GM23338 (cell line): ENCODE data around the gene MAP2K5. TPM values are rescaled to one million over a fixed set of nuclear protein-coding genes. Genes with fewer than 3 reads are reported as not detected.

Experiments used
- ATAC-seq: fragments of 200-7000 bp; cut with Tn5 transposase; 3 replicates; pipeline ENCODE4 v1.9.1; 2020
- DNase-seq: peaks from one replicate; pipeline ENCODE4 v3.0.0-alpha.2; 2015; ENCODE audit warnings: low spot score
- H2AFZ ChIP-seq: fragments of 200-600 bp; sonication (generic); 2 replicates; pipeline ENCODE4 v1.8.0; 2016; ENCODE audit warnings: antibody characterized with exemption, mild to moderate bottlenecking, moderate library complexity
- H3F3A ChIP-seq: fragments of 200-600 bp; sonication (generic); replicated peaks from 2 replicates; pipeline ENCODE4 v1.8.0; 2017; ENCODE audit warnings: antibody characterized with exemption, mixed run types, low read depth
- H3K27ac ChIP-seq: fragments of 200-600 bp; sonication (generic); 2 replicates; pipeline ENCODE4 v1.6.1; 2016; ENCODE audit warnings: low read depth
- H3K27me3 ChIP-seq: fragments of 200-600 bp; sonication (generic); 2 replicates; pipeline ENCODE4 v1.8.0; 2016; ENCODE audit warnings: mild to moderate bottlenecking, mixed run types, moderate library complexity; ENCODE audit not compliant: insufficient read depth
- H3K36me3 ChIP-seq: fragments of 200-600 bp; sonication (generic); 2 replicates; pipeline ENCODE4 v1.8.0; 2016; ENCODE audit warnings: mild to moderate bottlenecking; ENCODE audit not compliant: insufficient read depth
- H3K4me1 ChIP-seq: fragments of 200-600 bp; sonication (generic); 2 replicates; pipeline ENCODE4 v1.8.0; 2016; ENCODE audit warnings: mild to moderate bottlenecking, moderate library complexity; ENCODE audit not compliant: insufficient read depth
- H3K4me2 ChIP-seq: fragments of 200-600 bp; sonication (generic); 2 replicates; pipeline ENCODE4 v1.7.1; 2017; ENCODE audit warnings: mixed run types
- H3K4me3 ChIP-seq: fragments of 200-600 bp; sonication (generic); 2 replicates; pipeline ENCODE4 v1.6.1; 2016; ENCODE audit warnings: mixed run types
- H3K79me2 ChIP-seq: fragments of 200-600 bp; sonication (generic); replicated peaks from 2 replicates; pipeline ENCODE4 v1.8.0; 2017; ENCODE audit warnings: mild to moderate bottlenecking; ENCODE audit not compliant: insufficient read depth
- H3K9me2 ChIP-seq: fragments of 200-600 bp; sonication (generic); 2 replicates; pipeline ENCODE4 v1.8.0; 2017; ENCODE audit not compliant: insufficient read depth
- H4K20me1 ChIP-seq: fragments of 200-600 bp; sonication (generic); replicated peaks from 2 replicates; pipeline ENCODE4 v1.8.0; 2017; ENCODE audit warnings: mild to moderate bottlenecking; ENCODE audit not compliant: insufficient read depth
- H3K27ac Mint-ChIP-seq: 2 replicates; pipeline ENCODE4 v1.8.0; 2020; ENCODE audit warnings: inconsistent platforms, mild to moderate bottlenecking, moderate library complexity, mixed read lengths
- H3K27me3 Mint-ChIP-seq: 3 replicates; pipeline ENCODE4 v1.8.0; 2022; ENCODE audit warnings: low read depth, mild to moderate bottlenecking, moderate library complexity, mixed read lengths, inconsistent platforms; ENCODE audit not compliant: insufficient read depth, poor library complexity
- H3K36me3 Mint-ChIP-seq: 3 replicates; pipeline ENCODE4 v1.8.0; 2021; ENCODE audit warnings: low read depth, mild to moderate bottlenecking, inconsistent platforms, moderate library complexity, mixed read lengths
- H3K4me1 Mint-ChIP-seq: 3 replicates; pipeline ENCODE4 v1.8.0; 2020; ENCODE audit warnings: mild to moderate bottlenecking, inconsistent platforms, mixed read lengths
- H3K4me3 Mint-ChIP-seq: 3 replicates; pipeline ENCODE4 v1.8.0; 2021; ENCODE audit warnings: moderate library complexity, mild to moderate bottlenecking, inconsistent platforms, mixed read lengths
- H3K9me3 Mint-ChIP-seq: 3 replicates; pipeline ENCODE4 v1.8.0; 2020; ENCODE audit warnings: moderate library complexity, mild to moderate bottlenecking, inconsistent platforms, mixed read lengths
- CREB1 ChIP-seq: fragments of 250-450 bp; sonication (Bioruptor Pico); IDR thresholded peaks from 2 replicates; pipeline ENCODE4 v1.5.0; 2020; ENCODE audit warnings: low read depth, mild to moderate bottlenecking, moderate library complexity
- ETS1 ChIP-seq: IDR thresholded peaks from 2 replicates; pipeline ENCODE4 v1.6.1; 2016; ENCODE audit warnings: antibody characterized with exemption
- EZH2 ChIP-seq: fragments of 200-600 bp; sonication (generic); IDR thresholded peaks from one replicate; pipeline ENCODE4 v1.8.0; 2017; ENCODE audit warnings: antibody characterized with exemption, mild to moderate bottlenecking, low read depth; ENCODE audit not compliant: unreplicated experiment
- POLR2AphosphoS5 ChIP-seq: IDR thresholded peaks from 2 replicates; pipeline ENCODE4 v1.6.1; 2016; ENCODE audit warnings: antibody characterized with exemption, low read depth
- REST ChIP-seq: IDR thresholded peaks from one replicate; pipeline ENCODE4 v1.6.1; 2018; ENCODE audit warnings: antibody characterized with exemption; ENCODE audit not compliant: unreplicated experiment
- ZNF462 ChIP-seq: fragments of 250-450 bp; sonication (Bioruptor Pico); IDR thresholded peaks from 2 replicates; pipeline ENCODE4 v1.5.0; 2020; ENCODE audit warnings: mild to moderate bottlenecking, moderate library complexity
- polyA plus RNA-seq: library from polyadenylated mRNA; unstranded; fragments of >200 nt; fragmentation: Nextera tagmentation; extraction: Ambion mirVana; gene quantifications from 2 replicates; pipeline ENCODE4 v1.2.1, GENCODE V29; 2016
- total RNA-seq: library from RNA; depleted of rRNA; stranded (reverse); fragments of >200 nt; shearing (Covaris generic); gene quantifications from 2 replicates; pipeline ENCODE4 v1.2.3, GENCODE V29; 2014

MAP2K5 gene
- total and polyA plus RNA-seq, 2 experiments from 2014 or later, result 6.5 to 13.6 TPM

GRCh38 chr15:67760901-67761300 is 218.4 kb downstream of the MAP2K5 start:
- Mint-ChIP-seq H3K27me3 (peaks cover 3% of the 10 kb centered on the region), H3K4me3 (no peak overlapping the region), H3K36me3 (no peaks in the 10 kb centered on the region), H3K27ac (no peak overlapping the region; the same call in 1 of the 2 replicates), H3K9me3 (no peaks in the 10 kb centered on the region), H3K4me1 (peaks cover 8% of the 10 kb centered on the region)
- no peak for TF ChIP-seq ETS1
- no peak for TF ChIP-seq POLR2AphosphoS5
- TF ChIP-seq EZH2, result no peak
- no peak for TF ChIP-seq CREB1 (CRISPR knock-in tag)
- TF ChIP-seq REST, result no peak
- TF ChIP-seq ZNF462 (CRISPR knock-in tag), result no peak
- no peak for ATAC-seq
- H3F3A ChIP-seq, result no peaks in the 10 kb centered on the region
- no peaks in the 10 kb centered on the region; the same call in 1 of the 2 replicates for H3K9me2 ChIP-seq
- no peaks in the 10 kb centered on the region for H3K36me3 ChIP-seq
- H2AFZ ChIP-seq, result no peak overlapping the region
- no peak overlapping the region for H3K27ac ChIP-seq
- no peaks in the 10 kb centered on the region for H3K27me3 ChIP-seq
- no peak for DNase-seq
- no peak overlapping the region for H3K4me3 ChIP-seq
- H3K4me2 ChIP-seq, result no peak overlapping the region
- H4K20me1 ChIP-seq, result no peaks in the 10 kb centered on the region
- H3K79me2 ChIP-seq, result no peaks in the 10 kb centered on the region
- H3K4me1 ChIP-seq, result peaks cover 3% of the 10 kb centered on the region; the same call in 1 of the 2 replicates
